ENCODE data around the gene SCMH1. TPM values are rescaled to one million over a fixed set of nuclear protein-coding genes. Genes with fewer than 3 reads are reported as not detected.

The SCMH1 gene
- total RNA-seq, 1 experiment from 2014 or later: 28.0 TPM

DNA sequence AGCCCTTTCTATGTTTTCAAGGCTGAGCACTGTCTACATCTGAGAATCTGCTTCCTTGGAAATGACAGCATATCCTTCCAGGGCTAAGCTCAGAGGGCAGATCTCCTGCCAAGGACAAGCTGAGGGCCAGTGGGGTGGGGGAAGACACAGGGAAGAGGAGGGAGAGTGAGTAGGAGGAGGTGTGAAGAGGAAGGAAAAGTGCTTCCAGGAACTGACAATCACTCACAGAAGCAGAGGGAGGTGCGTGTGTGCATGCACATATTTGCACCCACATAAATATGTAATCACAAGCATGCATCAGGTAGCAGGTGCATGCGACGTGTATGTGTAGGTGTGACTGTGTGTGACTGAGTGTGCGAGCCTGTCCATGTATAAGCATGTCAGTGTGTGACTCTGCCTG is 43.7 kb upstream of the SCMH1 start:
- TF ChIP-seq SRF (IDR thresholded peaks at IDR 0.05; ENCODE audit: low read depth): no peak
- no peak for TF ChIP-seq CEBPB (IDR thresholded peaks at IDR 0.05; ENCODE audit: low read depth)
- no peak for TF ChIP-seq TCF7L2 (IDR thresholded peaks at IDR 0.05; ENCODE audit: borderline replicate concordance, extremely low read depth, insufficient read depth, insufficient read length)
- TF ChIP-seq ZBTB33 (IDR thresholded peaks at IDR 0.05; ENCODE audit: extremely low read depth, insufficient replicate concordance, low read length): no peak
- no peak for TF ChIP-seq SIN3A (IDR thresholded peaks at IDR 0.05; ENCODE audit: low read depth)
- no peak for TF ChIP-seq POLR2AphosphoS5 (IDR thresholded peaks at IDR 0.05; ENCODE audit: low read depth, low read length)
- H3K4me3 ChIP-seq (replicated peaks in 1 of 2; ENCODE audit: low read depth in 1 of 2, low read length in 2 of 2): no peak overlapping the region
- no peaks in the 10 kb centered on the region for H3K79me2 ChIP-seq (ENCODE audit: insufficient read depth, low read length)
- RAD21 ChIA-PET (ENCODE audit: low non-redundant PET in 1 of 2, low total read pairs in 2 of 2, uncharacterized antibody in 2 of 2, unreplicated experiment in 2 of 2): no interaction called here
- no peak overlapping the region for H2AFZ ChIP-seq (ENCODE audit: low read depth, low read length, poor library complexity, severe bottlenecking)
- H3K27me3 ChIP-seq (ENCODE audit: insufficient read depth, low read length): peaks cover 47% of the 10 kb centered on the region
- CTCF ChIA-PET: no interaction called here
- H4K20me1 ChIP-seq (ENCODE audit: insufficient read depth): no peaks in the 10 kb centered on the region
- DNase-seq (ENCODE audit: low read depth, low spot score) (no peak), ATAC-seq (no peak)
- H3K9ac ChIP-seq (ENCODE audit: low read length): no peak overlapping the region
- no peaks in the 10 kb centered on the region for H3K36me3 ChIP-seq (ENCODE audit: control insufficient read depth in 1 of 2, insufficient read depth in 2 of 2, low read length in 2 of 2)
- H3K27ac ChIP-seq (ENCODE audit: low read depth, low read length): no peak overlapping the region
- POLR2A ChIA-PET: no interaction called here
- H3K4me1 ChIP-seq (ENCODE audit: control insufficient read depth in 1 of 2, insufficient read depth in 2 of 2, low read length in 2 of 2): peaks cover 0 to 5% of the 10 kb centered on the region in 2 experiments; a peak in 2 of 4 replicates
- no peaks in the 10 kb centered on the region for H3K9me2 ChIP-seq (ENCODE audit: insufficient read depth)
- H3K9me3 ChIP-seq (ENCODE audit: control insufficient read depth in 1 of 2, insufficient read depth in 1 of 2, low read depth in 1 of 2, low read length in 2 of 2): no peaks in the 10 kb centered on the region
- intact Hi-C loops (cut with micrococcal nuclease): no loop called here
- no TSS peak for BruUV-seq (replicated peaks)
- no peak overlapping the region for H3K4me2 ChIP-seq (ENCODE audit: low read length)

DNA sequence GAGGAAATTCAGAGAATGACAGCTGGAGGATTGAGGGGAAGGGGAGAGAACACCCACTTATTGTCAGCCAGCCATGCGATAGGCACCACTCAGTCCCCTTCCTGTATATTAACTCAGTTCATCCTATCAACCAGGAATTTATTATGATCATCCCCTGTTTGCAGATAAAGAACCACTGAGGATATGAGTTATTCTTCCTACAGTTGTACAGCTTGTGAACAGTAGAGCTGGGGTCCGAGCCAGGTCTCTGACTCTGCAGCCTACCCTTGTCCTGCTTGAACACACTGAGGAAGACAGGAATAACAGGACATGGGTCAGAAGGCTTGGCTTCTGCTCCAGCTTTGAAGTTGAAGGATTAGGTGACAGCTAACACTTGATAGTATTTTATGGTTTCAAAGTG is 42.0 kb upstream of the SCMH1 start:
- Histone ChIP-seq H3K9me2 (ENCODE audit: insufficient read depth) (no peaks in the 10 kb centered on the region), H3K4me3 (replicated peaks in 1 of 2; ENCODE audit: low read depth in 1 of 2, low read length in 2 of 2) (no peak overlapping the region), H3K4me2 (ENCODE audit: low read length) (no peak overlapping the region), H3K79me2 (ENCODE audit: insufficient read depth, low read length) (no peaks in the 10 kb centered on the region), H4K20me1 (ENCODE audit: insufficient read depth) (no peaks in the 10 kb centered on the region), H3K4me1 (ENCODE audit: control insufficient read depth in 1 of 2, insufficient read depth in 2 of 2, low read length in 2 of 2) (peaks cover 0 to 5% of the 10 kb centered on the region in 2 experiments; a peak in 2 of 4 replicates), H3K27ac (ENCODE audit: low read depth, low read length) (no peak overlapping the region), H2AFZ (ENCODE audit: low read depth, low read length, poor library complexity, severe bottlenecking) (no peak overlapping the region), H3K36me3 (ENCODE audit: control insufficient read depth in 1 of 2, insufficient read depth in 2 of 2, low read length in 2 of 2) (no peaks in the 10 kb centered on the region), H3K9ac (ENCODE audit: low read length) (no peak overlapping the region), H3K9me3 (ENCODE audit: control insufficient read depth in 1 of 2, insufficient read depth in 1 of 2, low read depth in 1 of 2, low read length in 2 of 2) (no peaks in the 10 kb centered on the region), H3K27me3 (ENCODE audit: insufficient read depth, low read length) (peaks cover 31% of the 10 kb centered on the region; the same call in 1 of the 2 replicates)
- no TSS peak for BruUV-seq (replicated peaks)
- ATAC-seq (no peak), DNase-seq (ENCODE audit: low read depth, low spot score) (no peak)
- ChIA-PET CTCF (interaction anchor here (1.8 to 3.3 kb wide), 5 partner anchors 10 to 192 kb away, joined by 4 to 27 read pairs (median 10); no protein-coding TSS in a partner anchor), POLR2A (no interaction called here), RAD21 (ENCODE audit: low non-redundant PET in 1 of 2, low total read pairs in 2 of 2, uncharacterized antibody in 2 of 2, unreplicated experiment in 2 of 2) (interaction anchor here in 1 of 2 experiments (0.7 kb wide), 1 partner anchor 123 kb away, joined by 3 read pairs; no protein-coding TSS in a partner anchor)
- intact Hi-C loops (cut with micrococcal nuclease): loop anchor here (5.0 kb wide), 1 partner anchor 148 kb away; no protein-coding TSS in a partner anchor
- TF ChIP-seq, protein P1, sequence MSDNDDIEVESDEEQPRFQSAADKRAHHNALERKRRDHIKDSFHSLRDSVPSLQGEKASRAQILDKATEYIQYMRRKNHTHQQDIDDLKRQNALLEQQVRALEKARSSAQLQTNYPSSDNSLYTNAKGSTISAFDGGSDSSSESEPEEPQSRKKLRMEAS (IDR thresholded peaks at IDR 0.05): no peak
- TF ChIP-seq SP1 (IDR thresholded peaks at IDR 0.05; ENCODE audit: low read depth): no peak
- no peak for TF ChIP-seq POLR2AphosphoS5 (IDR thresholded peaks at IDR 0.05; ENCODE audit: low read depth, low read length)
- TF ChIP-seq EGR1 (IDR thresholded peaks at IDR 0.05; ENCODE audit: low read depth): no peak
- no peak for TF ChIP-seq CTCF (IDR thresholded peaks at IDR 0.05 in 2 of 3, conservative IDR thresholded peaks at IDR 0.05 in 1 of 3; ENCODE audit: borderline replicate concordance in 1 of 3, insufficient read depth in 1 of 3, low read depth in 2 of 3, low read length in 2 of 3)
- no peak for TF ChIP-seq POLR2A (IDR thresholded peaks at IDR 0.05; ENCODE audit: borderline replicate concordance, extremely low read depth, insufficient read depth, insufficient read length)
- TF ChIP-seq ZFX (IDR thresholded peaks at IDR 0.05): no peak
- no peak for TF ChIP-seq ZNF274 (IDR thresholded peaks at IDR 0.05; ENCODE audit: low read depth, low read length)
